Type B pancreatic cell (in vitro differentiated cells): Measurements from ENCODE around the gene DIPK1B. TPM values are rescaled to one million over a fixed set of nuclear protein-coding genes. Genes with fewer than 3 reads are reported as not detected.
"Not testable (repeated sequence)": the region's sequence is repeated elsewhere in the genome, so short reads cannot be mapped to it uniquely, and the experiment has no call there.

ENCODE experiments used
- DNase-seq: peaks from one replicate; pipeline ENCODE4 v3.0.0; 2021; ENCODE audit warnings: mixed read lengths; ENCODE audit not compliant: unreplicated experiment; ENCODE audit errors: extremely low spot score
- H3K27ac Mint-ChIP-seq: 2 replicates; pipeline ENCODE4 v1.8.0; 2021; ENCODE audit warnings: mild to moderate bottlenecking, mixed read lengths
- H3K27me3 Mint-ChIP-seq: 2 replicates; pipeline ENCODE4 v1.8.0; 2021; ENCODE audit warnings: mixed read lengths
- H3K36me3 Mint-ChIP-seq: 2 replicates; pipeline ENCODE4 v1.8.0; 2021; ENCODE audit warnings: mixed read lengths
- H3K4me1 Mint-ChIP-seq: one replicate; pipeline ENCODE4 v1.8.0; 2021; ENCODE audit warnings: mixed read lengths; ENCODE audit not compliant: unreplicated experiment
- H3K4me3 Mint-ChIP-seq: 2 replicates; pipeline ENCODE4 v1.8.0; 2021; ENCODE audit warnings: mild to moderate bottlenecking, mixed read lengths
- H3K9me3 Mint-ChIP-seq: 2 replicates; pipeline ENCODE4 v1.8.0; 2021; ENCODE audit warnings: mixed read lengths
- total RNA-seq: library from RNA; stranded (reverse); gene quantifications from 2 replicates; pipeline ENCODE4 v1.2.1, GENCODE V29; 2021; ENCODE audit warnings: low replicate concordance
- TF ChIP-seq, protein P1 (sequence below): fragments of 200-600 bp; sonication (generic); conservative IDR thresholded peaks from 2 replicates; pipeline ENCODE4 v1.5.0; 2021; ENCODE audit warnings: antibody characterized with exemption, mild to moderate bottlenecking

Gene DIPK1B
- total RNA-seq, 1 donor from 2014 or later: 48.7 TPM

DNA sequence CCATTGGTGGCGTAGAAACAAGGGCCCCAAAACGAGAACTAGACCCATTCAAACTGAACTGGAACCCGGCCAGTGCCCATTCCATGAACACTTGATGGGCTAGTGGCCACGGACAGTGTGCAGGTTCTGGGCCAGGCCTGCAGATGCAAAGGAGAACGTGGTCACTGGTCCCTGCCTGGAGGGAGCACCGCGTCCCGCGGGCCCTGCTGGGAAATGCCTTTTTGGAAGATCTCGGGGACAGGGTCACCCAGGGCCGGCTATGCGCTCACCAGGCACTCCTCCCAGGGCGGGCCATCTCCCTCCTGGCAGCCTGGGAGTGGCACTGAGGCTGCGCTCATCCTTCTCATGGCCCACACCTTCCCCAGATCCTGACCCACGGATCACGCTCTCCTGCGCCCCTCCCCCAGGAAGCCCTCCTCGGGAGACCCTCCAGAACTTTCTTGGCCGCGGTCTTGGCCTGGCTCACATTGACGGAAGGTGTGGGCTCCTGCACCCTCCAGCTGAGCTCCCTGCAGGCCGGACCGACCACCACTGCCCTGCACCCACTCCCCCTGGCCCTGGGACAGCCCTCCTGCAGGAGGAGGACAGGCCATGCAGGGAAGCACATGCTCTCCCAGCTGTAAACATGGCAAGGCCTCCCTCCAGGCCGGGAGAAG lies 2.8 kb upstream of the DIPK1B start:
- H3K36me3 Mint-ChIP-seq: no peaks in the 10 kb centered on the region
- H3K4me3 Mint-ChIP-seq: no peak overlapping the region
- TF ChIP-seq, protein P1, sequence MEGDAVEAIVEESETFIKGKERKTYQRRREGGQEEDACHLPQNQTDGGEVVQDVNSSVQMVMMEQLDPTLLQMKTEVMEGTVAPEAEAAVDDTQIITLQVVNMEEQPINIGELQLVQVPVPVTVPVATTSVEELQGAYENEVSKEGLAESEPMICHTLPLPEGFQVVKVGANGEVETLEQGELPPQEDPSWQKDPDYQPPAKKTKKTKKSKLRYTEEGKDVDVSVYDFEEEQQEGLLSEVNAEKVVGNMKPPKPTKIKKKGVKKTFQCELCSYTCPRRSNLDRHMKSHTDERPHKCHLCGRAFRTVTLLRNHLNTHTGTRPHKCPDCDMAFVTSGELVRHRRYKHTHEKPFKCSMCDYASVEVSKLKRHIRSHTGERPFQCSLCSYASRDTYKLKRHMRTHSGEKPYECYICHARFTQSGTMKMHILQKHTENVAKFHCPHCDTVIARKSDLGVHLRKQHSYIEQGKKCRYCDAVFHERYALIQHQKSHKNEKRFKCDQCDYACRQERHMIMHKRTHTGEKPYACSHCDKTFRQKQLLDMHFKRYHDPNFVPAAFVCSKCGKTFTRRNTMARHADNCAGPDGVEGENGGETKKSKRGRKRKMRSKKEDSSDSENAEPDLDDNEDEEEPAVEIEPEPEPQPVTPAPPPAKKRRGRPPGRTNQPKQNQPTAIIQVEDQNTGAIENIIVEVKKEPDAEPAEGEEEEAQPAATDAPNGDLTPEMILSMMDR: no peak
- no peaks in the 10 kb centered on the region for H3K27me3 Mint-ChIP-seq
- no peak for DNase-seq
- H3K9me3 Mint-ChIP-seq: no peaks in the 10 kb centered on the region
- H3K27ac Mint-ChIP-seq: no peak overlapping the region
- H3K4me1 Mint-ChIP-seq: peaks cover 5% of the 10 kb centered on the region

GRCh38 chr9:136710543-136710942 lies 1.8 kb upstream of the DIPK1B start:
- Mint-ChIP-seq H3K4me1 (peaks cover 5% of the 10 kb centered on the region), H3K27me3 (no peaks in the 10 kb centered on the region), H3K9me3 (no peaks in the 10 kb centered on the region), H3K4me3 (no peak overlapping the region), H3K27ac (no peak overlapping the region), H3K36me3 (no peaks in the 10 kb centered on the region)
- no peak for DNase-seq
- TF ChIP-seq, protein P1: no peak

DNA sequence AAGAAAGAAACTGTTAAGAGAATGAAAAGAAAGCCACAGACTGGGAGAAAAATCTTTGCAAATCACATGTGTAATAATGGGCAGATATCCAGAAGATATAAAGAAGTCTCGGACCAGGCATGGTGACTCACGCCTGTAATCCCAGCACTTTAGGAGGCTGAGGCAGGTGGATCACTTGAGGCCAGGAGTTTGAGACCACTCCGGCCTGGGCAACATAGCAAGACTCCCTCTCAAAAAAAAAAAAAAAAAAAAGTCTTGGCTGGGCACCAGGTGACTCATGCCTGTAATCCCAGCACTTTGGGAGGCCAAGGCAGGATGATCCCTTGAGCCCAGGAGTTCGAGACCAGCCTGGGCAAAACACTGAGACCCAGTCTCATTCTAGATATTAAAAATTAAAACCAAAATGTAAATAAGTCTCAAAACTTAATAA lies 1.1 kb upstream of the DIPK1B start:
- peak overlapping the region; percentile 87 for H3K4me3 Mint-ChIP-seq
- not testable (repeated sequence) for H3K36me3 Mint-ChIP-seq, H3K27ac Mint-ChIP-seq, H3K4me1 Mint-ChIP-seq, DNase-seq, H3K27me3 Mint-ChIP-seq, H3K9me3 Mint-ChIP-seq

GRCh38 chr9:136712690-136713544 lies 545 bp downstream of the DIPK1B start:
- no peak for DNase-seq
- peaks cover 3% of the 10 kb centered on the region for H3K36me3 Mint-ChIP-seq
- H3K27ac Mint-ChIP-seq: no peak overlapping the region
- TF ChIP-seq, protein P1: no peak
- peak overlapping the region; percentile 83 for H3K4me3 Mint-ChIP-seq
- H3K27me3 Mint-ChIP-seq: no peaks in the 10 kb centered on the region
- H3K9me3 Mint-ChIP-seq: no peaks in the 10 kb centered on the region
- H3K4me1 Mint-ChIP-seq: peaks cover 8% of the 10 kb centered on the region

GRCh38 chr9:136713550-136713949 lies 1.2 kb downstream of the DIPK1B start:
- no peak for DNase-seq
- peaks cover 4% of the 10 kb centered on the region for H3K4me1 Mint-ChIP-seq
- H3K27me3 Mint-ChIP-seq: no peaks in the 10 kb centered on the region
- peak overlapping the region; percentile 83 for H3K4me3 Mint-ChIP-seq
- H3K36me3 Mint-ChIP-seq: peaks cover 3% of the 10 kb centered on the region
- no peaks in the 10 kb centered on the region for H3K9me3 Mint-ChIP-seq
- TF ChIP-seq, protein P1: no peak
- no peak overlapping the region for H3K27ac Mint-ChIP-seq
